GM21381 (cell line): ENCODE results near the gene LCE3E.

ENCODE experiments used
- ATAC-seq: cut with Tn5 transposase; IDR thresholded peaks from one replicate; pipeline ENCODE4 v1.9.1; 2021; ENCODE audit warnings: mild to moderate bottlenecking, moderate library complexity; ENCODE audit not compliant: unreplicated experiment

LCE3E gene

DNA sequence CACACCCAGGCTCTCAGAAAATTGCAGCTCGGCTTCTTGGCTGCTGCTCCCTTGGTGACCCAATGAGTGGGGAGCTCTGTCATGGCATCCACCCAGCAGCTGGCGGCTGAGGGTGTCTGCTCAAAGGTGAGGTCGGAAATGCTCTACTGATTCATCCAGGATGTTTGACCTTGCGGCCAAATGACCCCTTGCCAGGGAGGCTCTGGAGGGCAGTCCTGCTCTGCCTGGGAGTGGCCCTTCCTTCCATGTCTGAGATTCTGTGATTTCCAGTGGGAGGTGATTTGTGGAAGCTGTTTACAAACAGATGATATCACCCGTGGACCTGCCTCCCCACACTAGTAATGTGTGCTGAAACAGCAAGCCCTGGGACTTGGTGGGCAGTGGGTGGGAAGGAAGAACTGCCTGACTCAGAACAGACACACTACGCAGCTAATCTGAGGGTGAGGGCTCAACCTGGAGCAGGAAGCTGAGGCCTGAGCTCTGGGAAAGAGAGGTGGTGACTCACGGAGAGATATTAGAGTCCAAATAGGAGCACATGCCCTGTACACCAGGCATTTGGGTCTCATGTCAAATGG, 49.3 kb downstream of the LCE3E start:
- no peak for ATAC-seq

DNA sequence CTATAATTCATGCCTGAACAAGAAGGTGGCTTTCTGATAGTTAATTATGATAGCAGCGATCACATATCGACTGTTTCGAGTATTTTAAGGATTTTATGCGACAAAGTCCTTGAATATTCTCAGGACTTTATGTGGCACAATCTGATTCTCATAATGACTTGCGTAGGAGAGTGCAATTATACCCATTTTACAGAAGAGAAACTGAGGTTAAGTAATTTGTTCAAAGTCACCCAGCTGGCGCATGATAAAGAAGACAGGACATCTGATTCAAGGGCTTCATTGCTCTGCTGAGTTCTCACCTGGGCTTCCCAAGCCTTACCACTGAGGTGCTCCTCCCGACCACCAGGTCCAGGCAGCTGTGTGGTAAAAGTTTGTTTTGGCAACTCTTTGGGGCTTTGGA, 50.5 kb downstream of the LCE3E start:
- no peak for ATAC-seq
